Astrocyte of the cerebellum (primary cell): ENCODE measurements around the gene PTCHD4.

ENCODE experiments used
- DNase-seq: peaks from one replicate; pipeline ENCODE4 v3.0.0-alpha.2; 2011; ENCODE audit warnings: low read depth
- H3K4me3 ChIP-seq: 2 replicates; pipeline ENCODE4 v1.5.1; 2011; ENCODE audit warnings: mild to moderate bottlenecking, low read depth, low read length, moderate library complexity
- in situ Hi-C: cut with HindIII; loops from 2 replicates; pipeline ENCODE4 v1.10.0; 2017; ENCODE audit warnings: low sequenced_read_pairs
- TF ChIP-seq, protein P1 (sequence below): IDR thresholded peaks from 2 replicates; pipeline ENCODE4 v1.5.1; 2012; ENCODE audit warnings: low read length, low read depth, moderate library complexity, mild to moderate bottlenecking; ENCODE audit errors: missing control alignments

Gene PTCHD4

DNA sequence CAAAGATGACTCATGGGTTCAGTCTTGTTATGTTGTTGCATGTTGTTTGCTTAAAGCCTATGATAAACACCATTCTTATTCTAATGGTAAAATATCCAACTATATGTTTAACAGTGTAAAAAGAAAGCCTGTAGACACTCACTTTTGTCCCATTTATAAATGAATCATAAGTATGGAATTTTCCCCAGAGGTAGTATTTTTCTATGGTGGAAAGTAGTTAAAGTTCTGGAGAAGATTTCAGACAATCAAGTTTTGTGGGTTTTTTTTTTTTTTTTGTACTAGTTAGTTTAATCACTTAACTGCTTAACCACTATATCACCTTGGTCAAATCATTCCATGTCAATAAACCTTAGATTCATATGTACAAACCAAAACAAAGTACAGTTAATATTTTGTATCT lies 35.8 kb downstream of the PTCHD4 start:
- in situ Hi-C loops, result loop anchor here (25.0 kb wide), 1 partner anchor 687 kb away; no protein-coding TSS in a partner anchor
- TF ChIP-seq, protein P1, sequence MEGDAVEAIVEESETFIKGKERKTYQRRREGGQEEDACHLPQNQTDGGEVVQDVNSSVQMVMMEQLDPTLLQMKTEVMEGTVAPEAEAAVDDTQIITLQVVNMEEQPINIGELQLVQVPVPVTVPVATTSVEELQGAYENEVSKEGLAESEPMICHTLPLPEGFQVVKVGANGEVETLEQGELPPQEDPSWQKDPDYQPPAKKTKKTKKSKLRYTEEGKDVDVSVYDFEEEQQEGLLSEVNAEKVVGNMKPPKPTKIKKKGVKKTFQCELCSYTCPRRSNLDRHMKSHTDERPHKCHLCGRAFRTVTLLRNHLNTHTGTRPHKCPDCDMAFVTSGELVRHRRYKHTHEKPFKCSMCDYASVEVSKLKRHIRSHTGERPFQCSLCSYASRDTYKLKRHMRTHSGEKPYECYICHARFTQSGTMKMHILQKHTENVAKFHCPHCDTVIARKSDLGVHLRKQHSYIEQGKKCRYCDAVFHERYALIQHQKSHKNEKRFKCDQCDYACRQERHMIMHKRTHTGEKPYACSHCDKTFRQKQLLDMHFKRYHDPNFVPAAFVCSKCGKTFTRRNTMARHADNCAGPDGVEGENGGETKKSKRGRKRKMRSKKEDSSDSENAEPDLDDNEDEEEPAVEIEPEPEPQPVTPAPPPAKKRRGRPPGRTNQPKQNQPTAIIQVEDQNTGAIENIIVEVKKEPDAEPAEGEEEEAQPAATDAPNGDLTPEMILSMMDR, result no peak
- DNase-seq, result no peak
- no peak overlapping the region for H3K4me3 ChIP-seq

DNA sequence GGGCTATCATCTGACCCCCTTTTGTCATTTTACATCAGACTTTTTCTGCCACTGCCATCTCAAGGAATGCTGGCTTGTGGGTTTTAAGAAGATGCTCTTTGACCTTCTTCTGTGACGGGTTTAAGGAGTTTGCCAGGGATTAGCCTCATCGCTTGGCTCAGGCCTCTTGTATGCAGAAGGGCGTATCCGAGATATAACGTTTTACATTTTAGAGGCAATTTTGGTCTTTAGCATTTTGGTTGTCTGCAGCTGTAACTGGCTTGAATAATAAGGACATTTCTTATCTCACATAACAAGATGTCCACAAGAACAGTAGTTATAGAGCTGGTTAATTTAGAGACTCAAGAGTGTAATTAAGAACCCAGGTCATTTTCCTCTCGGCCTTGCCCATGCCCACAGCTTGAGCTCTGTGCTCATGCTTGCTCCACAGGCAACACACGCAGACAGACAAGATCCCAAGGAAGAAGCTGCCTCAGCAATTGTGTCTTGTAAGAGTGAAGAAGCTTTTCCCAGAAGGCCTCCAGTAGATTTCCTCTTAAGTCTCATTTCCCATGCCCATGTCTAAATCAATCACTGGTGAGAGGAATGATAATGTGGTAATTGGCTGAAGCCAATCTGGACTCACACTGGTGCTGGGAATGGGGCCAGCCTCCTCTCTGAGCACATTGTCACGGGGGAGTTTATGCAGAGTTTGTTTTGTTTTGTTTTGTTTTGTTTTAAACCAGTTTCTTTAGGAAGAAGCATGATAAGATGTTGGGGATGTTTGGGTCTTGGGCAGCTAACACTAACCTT lies 36.8 kb downstream of the PTCHD4 start:
- DNase-seq, result peak; percentile 35
- in situ Hi-C loops, result no loop called here
- no peak overlapping the region for H3K4me3 ChIP-seq
- TF ChIP-seq, protein P1, result no peak

DNA sequence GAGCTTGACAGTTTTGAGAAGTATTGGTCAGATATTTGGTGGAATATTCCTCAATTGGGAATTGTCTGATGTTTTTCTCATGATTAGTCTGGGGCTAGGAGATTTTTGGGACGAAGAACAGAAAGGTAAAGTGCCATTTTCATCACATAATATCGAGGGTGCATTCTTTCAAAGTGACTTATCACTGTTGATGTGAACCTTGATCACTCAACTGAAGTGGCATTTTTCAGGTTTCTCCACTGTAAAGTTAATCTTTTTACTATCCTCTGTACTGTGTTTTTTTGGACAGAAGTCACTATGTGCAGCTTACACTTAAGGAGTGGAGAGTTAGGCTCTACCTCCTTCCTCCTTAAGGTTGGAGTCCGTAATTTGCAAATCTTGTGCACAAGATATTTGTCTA lies 39.2 kb downstream of the PTCHD4 start:
- no peak for DNase-seq
- in situ Hi-C loops, result no loop called here
- TF ChIP-seq, protein P1, result no peak
- H3K4me3 ChIP-seq, result no peak overlapping the region

DNA sequence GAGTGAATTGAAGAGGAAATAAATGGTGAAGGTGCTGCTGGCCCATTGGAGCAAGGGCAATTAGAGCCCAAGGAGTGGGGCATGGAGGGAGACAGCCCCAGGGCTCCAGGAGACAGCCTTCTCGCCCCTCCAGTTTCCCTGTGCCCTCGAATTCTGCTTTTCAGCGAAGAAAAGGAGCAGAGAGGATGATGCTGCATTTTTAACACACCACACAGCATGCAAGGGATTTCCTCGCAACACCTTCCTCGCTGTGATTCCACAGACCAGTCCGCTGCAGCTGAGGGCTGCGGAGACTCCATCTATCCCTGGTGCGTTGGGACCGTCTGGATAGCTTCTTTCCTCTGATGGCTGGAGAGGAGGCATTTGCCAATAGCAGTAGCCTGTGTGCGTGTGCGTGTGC lies 41.7 kb downstream of the PTCHD4 start:
- no peak overlapping the region for H3K4me3 ChIP-seq
- TF ChIP-seq, protein P1, result no peak
- no peak for DNase-seq
- in situ Hi-C loops, result no loop called here

DNA sequence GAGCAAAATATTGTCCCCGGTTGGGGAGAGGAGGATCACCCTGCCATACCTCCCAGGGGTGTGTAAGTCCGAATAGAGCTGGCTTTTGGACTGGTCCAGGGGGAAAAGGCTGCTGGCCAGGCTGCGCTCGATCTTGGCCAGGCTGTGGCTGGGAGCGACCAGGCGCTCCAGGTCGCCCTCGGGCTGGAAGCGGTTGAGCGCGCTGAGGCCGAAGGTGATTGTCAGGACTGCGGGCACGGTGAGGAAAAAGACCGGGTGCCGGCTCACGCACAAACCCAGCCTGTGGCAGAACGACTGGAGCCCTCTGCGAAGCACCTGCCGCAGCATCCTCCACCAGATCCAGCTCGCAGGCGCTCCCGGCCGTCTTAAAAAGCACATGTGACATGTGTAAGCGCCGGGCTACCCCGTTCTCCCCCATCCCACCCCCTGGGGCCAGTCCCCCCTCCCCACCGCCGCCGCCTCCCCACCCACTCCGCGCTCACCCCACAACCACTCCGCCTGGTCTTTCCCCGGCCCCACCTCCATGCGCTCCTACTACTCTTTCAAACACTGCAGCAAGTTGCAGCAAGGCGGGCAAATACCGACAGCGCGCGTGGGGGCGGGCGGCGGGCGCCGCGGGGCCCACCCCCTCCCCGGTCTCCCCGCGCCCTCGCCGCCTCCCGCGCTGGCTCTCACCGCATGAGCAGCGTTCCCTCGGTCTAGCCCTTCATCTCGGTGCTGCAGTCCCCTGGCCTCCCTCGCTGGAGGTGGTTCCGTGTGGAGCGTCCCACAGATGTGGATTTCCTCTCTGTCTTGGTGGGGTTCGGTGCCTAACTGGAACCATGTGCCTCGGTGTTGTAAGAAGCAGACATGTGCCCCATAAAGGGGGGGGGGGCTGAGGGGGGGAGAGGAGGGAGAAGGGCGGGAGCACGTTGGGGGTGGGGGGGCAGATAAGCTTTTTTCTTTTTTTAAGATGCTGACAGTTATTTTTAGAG lies 42.4 kb downstream of the PTCHD4 start:
- peak overlapping the region; percentile 23 for H3K4me3 ChIP-seq
- no peak for DNase-seq

DNA sequence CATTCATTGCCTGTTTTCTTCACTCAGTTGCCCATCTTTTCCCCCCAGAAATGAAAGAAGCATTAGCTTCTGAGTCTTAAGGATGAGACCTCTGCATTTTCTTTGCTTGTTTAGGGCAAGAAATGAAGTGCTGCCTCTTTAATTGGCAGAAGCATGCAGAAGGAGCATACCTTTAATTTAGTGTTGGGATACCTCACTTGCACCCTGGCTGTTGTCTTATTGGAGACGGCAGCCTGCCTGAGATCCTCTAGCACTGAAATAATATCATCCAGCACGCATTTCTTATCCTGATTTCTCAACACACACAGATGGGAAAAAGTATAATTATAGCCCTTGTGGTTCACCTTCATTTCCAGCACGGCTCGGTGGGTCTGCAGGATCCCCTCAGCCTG lies 43.1 kb downstream of the PTCHD4 start:
- in situ Hi-C loops, result no loop called here
- DNase-seq, result no peak
- no peak overlapping the region for H3K4me3 ChIP-seq
- TF ChIP-seq, protein P1, result no peak

More for the DNA sequence above, 42.4 kb downstream of the PTCHD4 start:
- TF ChIP-seq, protein P1, result no peak
- in situ Hi-C loops, result no loop called here
